Esophagus mucosa (tissue), 1 donor: ENCODE results near the gene LYPD3. TPM values are rescaled to one million over a fixed set of nuclear protein-coding genes. Genes with fewer than 3 reads are reported as not detected.
A peak's percentile ranks its signal among the peaks of the same experiment; 100 is the strongest.

Source experiments
- ATAC-seq: fragments of 200-7000 bp; cut with Tn5 transposase; one replicate; pipeline ENCODE4 v1.9.1; 2020
- total RNA-seq: library from RNA; stranded (reverse); gene quantifications from one replicate; pipeline ENCODE4 v1.2.4, GENCODE V29; 2023
- donor health status: DM: yes; HTN: yes; CAD: no.

LYPD3 gene
- total RNA-seq, 1 donor from 2014 or later = 739 TPM

GRCh38 chr19:43485951-43486350 lies 20.5 kb upstream of the LYPD3 start:
- ATAC-seq = no peak

GRCh38 chr19:43483281-43483680 lies 17.9 kb upstream of the LYPD3 start:
- ATAC-seq = no peak

- ATAC-seq = peak; percentile 11
These were observed 16.8 kb upstream of the LYPD3 start for GRCh38 chr19:43482193-43482592.

GRCh38 chr19:43481701-43482100 lies 16.3 kb upstream of the LYPD3 start:
- peak; percentile 4 for ATAC-seq

GRCh38 chr19:43480574-43480973 lies 15.2 kb upstream of the LYPD3 start:
- no peak for ATAC-seq

GRCh38 chr19:43479961-43480561 lies 14.7 kb upstream of the LYPD3 start:
- no peak for ATAC-seq

- ATAC-seq = no peak
These were observed 13.8 kb upstream of the LYPD3 start for GRCh38 chr19:43479226-43479625.

- ATAC-seq = no peak
These were observed 12.9 kb upstream of the LYPD3 start for GRCh38 chr19:43478323-43478722.

GRCh38 chr19:43476606-43477005 lies 11.2 kb upstream of the LYPD3 start:
- no peak for ATAC-seq

GRCh38 chr19:43474986-43475705 lies 9.7 kb upstream of the LYPD3 start:
- ATAC-seq = peak; percentile 63

GRCh38 chr19:43474487-43474886 lies 9.1 kb upstream of the LYPD3 start:
- ATAC-seq = no peak

GRCh38 chr19:43471091-43471490 lies 5.7 kb upstream of the LYPD3 start:
- peak; percentile 82 for ATAC-seq

- ATAC-seq = peak; percentile 45
These were observed 4.9 kb upstream of the LYPD3 start for GRCh38 chr19:43470288-43470687.

GRCh38 chr19:43469160-43469480 lies 3.7 kb upstream of the LYPD3 start:
- no peak for ATAC-seq

- peak; percentile 7 for ATAC-seq
These were observed 3.1 kb upstream of the LYPD3 start for GRCh38 chr19:43468354-43469159.

- no peak for ATAC-seq
These were observed 2.3 kb upstream of the LYPD3 start for GRCh38 chr19:43467730-43468129.

GRCh38 chr19:43467276-43467675 lies 1.9 kb upstream of the LYPD3 start:
- ATAC-seq = no peak

- no peak for ATAC-seq
These were observed 1.4 kb upstream of the LYPD3 start for GRCh38 chr19:43466793-43467192.

GRCh38 chr19:43464134-43464775 lies 1.2 kb downstream of the LYPD3 start:
- peak; percentile 56 for ATAC-seq

- peak; percentile 82 for ATAC-seq
These were observed 1.9 kb downstream of the LYPD3 start for GRCh38 chr19:43463381-43464133.

GRCh38 chr19:43462785-43463380 lies 2.5 kb downstream of the LYPD3 start:
- no peak for ATAC-seq

GRCh38 chr19:43462383-43462782 lies 3.0 kb downstream of the LYPD3 start:
- no peak for ATAC-seq
